Brain microvascular endothelial cell (primary cell): Measurements from ENCODE around the gene GALNTL6.
"Not testable (repeated sequence)": the region's sequence is repeated elsewhere in the genome, so short reads cannot be mapped to it uniquely, and the experiment has no call there.

Source experiments
- DNase-seq: peaks from one replicate; pipeline ENCODE4 v3.0.0-alpha.2; 2020
- H3K27ac ChIP-seq: fragments of 250-450 bp; sonication (Bioruptor Pico); 2 replicates; pipeline ENCODE4 v1.5.1; 2020; ENCODE audit warnings: mild to moderate bottlenecking, moderate library complexity
- H3K27me3 ChIP-seq: fragments of 250-450 bp; sonication (Bioruptor Pico); replicated peaks from 2 replicates; pipeline ENCODE4 v1.5.1; 2020; ENCODE audit warnings: mild to moderate bottlenecking
- H3K36me3 ChIP-seq: fragments of 250-450 bp; sonication (Bioruptor Pico); replicated peaks from 2 replicates; pipeline ENCODE4 v1.5.1; 2020; ENCODE audit warnings: mild to moderate bottlenecking
- H3K4me3 ChIP-seq: 2 replicates; pipeline ENCODE4 v1.5.1; 2011; ENCODE audit warnings: low read depth, mild to moderate bottlenecking, control low read depth, low read length, moderate library complexity
- in situ Hi-C: cut with HindIII; loops from 2 replicates; pipeline ENCODE4 v1.10.0; 2017; ENCODE audit warnings: low sequenced_read_pairs, low pct_ligation_motif_present
- TF ChIP-seq, protein P1 (sequence below): IDR thresholded peaks from 2 replicates; pipeline ENCODE4 v1.5.1; 2011; ENCODE audit warnings: low read depth, mild to moderate bottlenecking, moderate library complexity, low read length, control low read depth, inconsistent platforms; ENCODE audit errors: missing control alignments

GALNTL6 gene

DNA sequence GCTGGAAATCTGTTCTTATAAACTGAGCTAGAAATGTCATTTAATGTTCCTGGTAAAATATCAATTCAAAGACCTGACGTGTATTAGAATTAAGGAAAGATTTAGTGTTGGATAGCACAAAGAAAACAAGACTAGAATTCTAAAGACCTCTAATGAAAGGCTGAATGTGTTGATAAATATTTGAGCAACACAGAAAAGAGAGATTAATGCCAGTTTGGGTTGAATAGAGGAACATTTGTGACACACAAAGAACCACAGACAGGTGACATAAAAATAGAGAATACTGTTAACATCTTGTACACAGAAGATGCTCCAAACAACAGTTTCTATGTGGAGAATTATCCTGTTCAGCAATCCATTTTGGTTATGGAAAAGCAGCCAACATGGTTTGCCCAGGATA lies 1133.3 kb downstream of the GALNTL6 start:
- no peak overlapping the region for H3K27ac ChIP-seq
- no peak for DNase-seq
- H3K27me3 ChIP-seq: no peaks in the 10 kb centered on the region
- TF ChIP-seq, protein P1, sequence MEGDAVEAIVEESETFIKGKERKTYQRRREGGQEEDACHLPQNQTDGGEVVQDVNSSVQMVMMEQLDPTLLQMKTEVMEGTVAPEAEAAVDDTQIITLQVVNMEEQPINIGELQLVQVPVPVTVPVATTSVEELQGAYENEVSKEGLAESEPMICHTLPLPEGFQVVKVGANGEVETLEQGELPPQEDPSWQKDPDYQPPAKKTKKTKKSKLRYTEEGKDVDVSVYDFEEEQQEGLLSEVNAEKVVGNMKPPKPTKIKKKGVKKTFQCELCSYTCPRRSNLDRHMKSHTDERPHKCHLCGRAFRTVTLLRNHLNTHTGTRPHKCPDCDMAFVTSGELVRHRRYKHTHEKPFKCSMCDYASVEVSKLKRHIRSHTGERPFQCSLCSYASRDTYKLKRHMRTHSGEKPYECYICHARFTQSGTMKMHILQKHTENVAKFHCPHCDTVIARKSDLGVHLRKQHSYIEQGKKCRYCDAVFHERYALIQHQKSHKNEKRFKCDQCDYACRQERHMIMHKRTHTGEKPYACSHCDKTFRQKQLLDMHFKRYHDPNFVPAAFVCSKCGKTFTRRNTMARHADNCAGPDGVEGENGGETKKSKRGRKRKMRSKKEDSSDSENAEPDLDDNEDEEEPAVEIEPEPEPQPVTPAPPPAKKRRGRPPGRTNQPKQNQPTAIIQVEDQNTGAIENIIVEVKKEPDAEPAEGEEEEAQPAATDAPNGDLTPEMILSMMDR: no peak
- in situ Hi-C loops: no loop called here
- H3K36me3 ChIP-seq: no peaks in the 10 kb centered on the region
- H3K4me3 ChIP-seq: no peak overlapping the region

DNA sequence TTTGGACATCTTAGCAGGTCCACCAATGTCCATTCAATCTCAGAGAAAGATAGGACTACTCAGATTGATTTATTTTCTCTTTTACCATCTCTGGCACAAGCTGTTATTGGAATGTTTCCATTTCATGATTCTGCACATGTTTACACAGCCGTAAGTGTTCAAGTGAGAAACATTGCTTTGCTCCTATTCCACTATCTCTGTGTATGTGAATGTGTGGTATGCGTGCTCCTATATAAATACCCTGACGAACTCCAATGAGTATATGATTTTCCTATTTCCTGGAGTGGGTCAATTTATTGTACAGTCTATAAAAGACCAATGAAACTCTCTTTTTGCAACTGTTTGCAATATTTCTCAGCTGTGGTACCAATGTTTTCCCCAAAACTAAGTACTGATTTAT lies 1134.4 kb downstream of the GALNTL6 start:
- H3K4me3 ChIP-seq: no peak overlapping the region
- H3K27me3 ChIP-seq: no peaks in the 10 kb centered on the region
- DNase-seq: no peak
- in situ Hi-C loops: no loop called here
- TF ChIP-seq, protein P1: no peak
- H3K36me3 ChIP-seq: no peaks in the 10 kb centered on the region
- no peak overlapping the region for H3K27ac ChIP-seq

DNA sequence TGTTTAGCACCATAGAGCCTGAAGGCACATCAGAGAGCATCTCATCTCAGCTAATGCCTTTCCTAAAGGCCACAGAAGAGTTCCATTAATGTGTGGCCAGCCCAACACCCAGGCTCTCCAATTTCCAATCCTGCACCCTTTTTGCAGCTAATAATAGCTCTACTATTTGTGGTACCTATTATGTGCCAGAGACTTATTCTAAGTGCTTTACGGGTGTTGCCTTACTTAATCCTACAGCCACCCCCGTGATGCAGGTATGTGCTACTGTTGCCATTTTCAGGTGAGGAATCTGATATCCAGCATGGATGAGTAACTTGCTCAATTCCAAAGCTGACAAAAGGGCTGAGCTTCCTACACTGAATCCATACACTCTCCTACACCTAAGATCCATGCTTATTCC lies 1137.8 kb downstream of the GALNTL6 start:
- no peaks in the 10 kb centered on the region for H3K27me3 ChIP-seq
- in situ Hi-C loops: no loop called here
- no peaks in the 10 kb centered on the region for H3K36me3 ChIP-seq
- TF ChIP-seq, protein P1: no peak
- no peak for DNase-seq
- H3K27ac ChIP-seq: no peak overlapping the region
- no peak overlapping the region for H3K4me3 ChIP-seq

DNA sequence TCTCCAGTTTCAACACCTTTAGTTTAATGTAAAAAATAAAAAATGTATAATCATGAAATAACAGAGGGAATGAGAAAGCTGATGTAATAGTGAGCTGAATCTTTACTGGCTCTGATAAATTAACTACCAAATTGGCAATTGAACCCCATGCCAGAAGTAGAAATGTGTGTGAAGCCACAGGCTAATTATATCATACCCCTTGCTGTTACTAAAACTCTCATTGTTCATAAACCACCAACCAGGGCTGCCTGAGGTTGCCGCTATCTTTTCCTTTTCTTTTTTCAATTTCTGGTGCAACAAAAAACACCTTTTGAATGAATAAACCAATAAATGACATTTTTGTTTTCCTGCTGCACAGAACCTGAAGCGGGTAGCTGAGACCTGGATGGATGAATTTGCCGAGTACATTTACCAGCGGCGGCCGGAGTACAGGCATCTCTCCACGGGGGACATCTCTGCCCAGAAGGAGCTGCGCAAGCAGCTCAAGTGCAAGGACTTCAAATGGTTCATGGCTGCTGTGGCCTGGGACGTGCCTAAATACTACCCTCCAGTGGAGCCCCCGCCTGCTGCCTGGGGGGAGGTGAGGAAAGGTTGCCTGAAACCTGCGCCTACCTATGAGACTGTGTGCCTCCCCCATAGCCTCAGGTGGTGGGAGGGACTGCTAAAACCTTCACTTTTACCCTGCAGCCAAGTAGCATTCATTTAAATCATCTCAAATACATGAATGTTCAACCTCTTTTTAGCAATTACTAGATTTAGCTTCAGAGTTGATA lies 1138.7 kb downstream of the GALNTL6 start:
- TF ChIP-seq, protein P1: no peak
- no peak for DNase-seq
- H3K36me3 ChIP-seq: no peaks in the 10 kb centered on the region
- no peak overlapping the region for H3K27ac ChIP-seq
- in situ Hi-C loops: no loop called here
- H3K27me3 ChIP-seq: no peaks in the 10 kb centered on the region
- H3K4me3 ChIP-seq: no peak overlapping the region

DNA sequence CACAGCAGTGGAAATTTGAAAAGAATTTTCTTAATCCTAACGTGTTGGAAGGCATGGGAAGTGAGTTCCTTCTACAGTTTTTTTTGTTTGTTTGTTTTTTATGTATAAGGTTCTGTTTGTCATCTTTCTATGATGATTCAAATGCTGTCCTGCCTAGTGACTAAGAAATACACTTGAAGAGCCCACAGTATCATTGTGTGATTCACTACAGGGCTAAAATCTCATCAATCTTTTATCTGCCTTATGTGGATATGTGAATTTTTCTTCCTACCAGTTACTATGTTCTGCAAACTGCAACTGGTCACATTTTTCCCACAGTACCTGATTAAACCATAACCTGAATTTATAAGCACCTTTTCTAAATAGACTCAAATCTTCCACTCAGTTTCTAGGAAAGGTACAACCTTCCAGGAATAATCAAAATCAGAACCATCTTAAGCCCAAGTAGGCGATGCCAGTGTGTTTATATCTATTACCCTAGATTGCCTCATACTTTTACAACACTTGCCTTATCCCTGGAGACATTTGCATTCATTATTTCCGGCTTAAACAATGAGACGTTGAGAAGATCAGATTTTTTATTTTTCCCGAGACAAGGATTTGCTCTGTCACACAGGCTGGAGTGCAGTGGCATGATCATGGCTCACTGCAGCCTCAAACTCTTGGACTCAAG lies 1140.8 kb downstream of the GALNTL6 start:
- in situ Hi-C loops: no loop called here
- H3K27ac ChIP-seq: no peak overlapping the region
- no peaks in the 10 kb centered on the region for H3K27me3 ChIP-seq

DNA sequence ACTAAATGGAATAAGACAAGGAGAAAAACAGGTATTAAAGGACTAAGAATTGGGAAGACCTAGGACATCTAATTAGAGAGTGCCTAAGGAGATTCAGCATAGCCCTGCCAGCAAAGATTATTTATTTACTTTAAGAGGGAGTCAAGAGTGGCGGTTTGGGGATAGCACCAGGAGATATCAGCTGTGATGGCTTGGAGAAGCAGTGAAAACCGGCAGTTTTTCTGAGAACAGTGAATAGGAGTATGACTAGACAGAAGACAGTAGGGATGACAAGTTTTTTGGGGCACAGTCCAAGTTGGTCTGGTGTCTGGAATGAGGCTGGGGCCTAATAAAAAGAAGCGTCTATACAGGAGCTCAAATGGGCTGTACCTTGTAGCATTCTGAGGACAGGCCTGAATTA lies 1143.1 kb downstream of the GALNTL6 start:
- H3K4me3 ChIP-seq, in situ Hi-C loops, H3K36me3 ChIP-seq, DNase-seq, H3K27ac ChIP-seq, H3K27me3 ChIP-seq: not testable (repeated sequence)

More for the DNA sequence above, 1140.8 kb downstream of the GALNTL6 start:
- Histone ChIP-seq H3K4me3 (no peak overlapping the region), H3K36me3 (no peaks in the 10 kb centered on the region)
- no peak for DNase-seq
- TF ChIP-seq, protein P1: no peak
